Brain microvascular endothelial cell (primary cell): ENCODE data around the gene ARHGAP15.

ENCODE experiments used
- DNase-seq: peaks from one replicate; pipeline ENCODE4 v3.0.0-alpha.2; 2020
- H3K27ac ChIP-seq: fragments of 250-450 bp; sonication (Bioruptor Pico); 2 replicates; pipeline ENCODE4 v1.5.1; 2020; ENCODE audit warnings: mild to moderate bottlenecking, moderate library complexity
- H3K27me3 ChIP-seq: fragments of 250-450 bp; sonication (Bioruptor Pico); replicated peaks from 2 replicates; pipeline ENCODE4 v1.5.1; 2020; ENCODE audit warnings: mild to moderate bottlenecking
- H3K36me3 ChIP-seq: fragments of 250-450 bp; sonication (Bioruptor Pico); replicated peaks from 2 replicates; pipeline ENCODE4 v1.5.1; 2020; ENCODE audit warnings: mild to moderate bottlenecking
- H3K4me3 ChIP-seq: 2 replicates; pipeline ENCODE4 v1.5.1; 2011; ENCODE audit warnings: low read depth, mild to moderate bottlenecking, control low read depth, low read length, moderate library complexity
- CTCF ChIP-seq: IDR thresholded peaks from 2 replicates; pipeline ENCODE4 v1.5.1; 2011; ENCODE audit warnings: low read depth, mild to moderate bottlenecking, moderate library complexity, low read length, control low read depth, inconsistent platforms; ENCODE audit errors: missing control alignments
- in situ Hi-C: cut with HindIII; loops from 2 replicates; pipeline ENCODE4 v1.10.0; 2017; ENCODE audit warnings: low sequenced_read_pairs, low pct_ligation_motif_present

The ARHGAP15 gene

DNA sequence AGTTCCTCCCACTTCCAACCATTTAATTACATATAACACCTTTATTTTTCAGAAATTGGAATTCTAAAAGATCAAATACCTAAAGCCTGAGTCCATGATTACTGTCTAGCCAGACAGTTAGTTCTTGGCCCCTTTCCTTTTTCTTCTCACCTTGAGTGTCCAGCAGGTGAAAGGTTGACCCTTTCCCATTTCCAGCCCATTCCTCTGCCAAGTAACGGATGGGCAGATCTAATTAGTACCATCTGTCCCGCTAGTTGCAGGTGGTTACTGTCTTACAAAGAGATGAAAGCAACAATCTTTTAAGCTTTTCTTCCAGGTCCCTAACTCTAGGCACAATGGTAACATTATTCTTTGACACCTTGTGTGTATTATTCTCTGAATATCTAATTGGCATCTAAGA lies 506.7 kb downstream of the ARHGAP15 start:
- H3K27me3 ChIP-seq: no peaks in the 10 kb centered on the region

GRCh38 chr2:143640826-143641225 lies 511.6 kb downstream of the ARHGAP15 start:
- in situ Hi-C loops: no loop called here

More for the DNA sequence above, 506.7 kb downstream of the ARHGAP15 start:
- no peak for DNase-seq
- Histone ChIP-seq H3K36me3 (no peaks in the 10 kb centered on the region), H3K4me3 (no peak overlapping the region), H3K27ac (no peak overlapping the region)
- in situ Hi-C loops: no loop called here
- TF ChIP-seq CTCF: no peak

GRCh38 chr2:143645921-143646645 lies 516.9 kb downstream of the ARHGAP15 start:
- Histone ChIP-seq H3K27ac (no peak overlapping the region), H3K27me3 (no peaks in the 10 kb centered on the region), H3K4me3 (no peak overlapping the region), H3K36me3 (no peaks in the 10 kb centered on the region)
- no peak for TF ChIP-seq CTCF
- in situ Hi-C loops: no loop called here
- DNase-seq: no peak

More at GRCh38 chr2:143640826-143641225, 511.6 kb downstream of the ARHGAP15 start:
- H3K4me3 ChIP-seq: no peak overlapping the region
- no peak for DNase-seq
- no peaks in the 10 kb centered on the region for H3K36me3 ChIP-seq
- H3K27me3 ChIP-seq: no peaks in the 10 kb centered on the region
- TF ChIP-seq CTCF: no peak
- no peak overlapping the region for H3K27ac ChIP-seq

- no peaks in the 10 kb centered on the region for H3K27me3 ChIP-seq
- no peaks in the 10 kb centered on the region for H3K36me3 ChIP-seq
- in situ Hi-C loops: no loop called here
- no peak for DNase-seq
- no peak for TF ChIP-seq CTCF
- no peak overlapping the region for H3K27ac ChIP-seq
- H3K4me3 ChIP-seq: no peak overlapping the region
These were observed 520.1 kb downstream of the ARHGAP15 start for GRCh38 chr2:143649226-143649740.

DNA sequence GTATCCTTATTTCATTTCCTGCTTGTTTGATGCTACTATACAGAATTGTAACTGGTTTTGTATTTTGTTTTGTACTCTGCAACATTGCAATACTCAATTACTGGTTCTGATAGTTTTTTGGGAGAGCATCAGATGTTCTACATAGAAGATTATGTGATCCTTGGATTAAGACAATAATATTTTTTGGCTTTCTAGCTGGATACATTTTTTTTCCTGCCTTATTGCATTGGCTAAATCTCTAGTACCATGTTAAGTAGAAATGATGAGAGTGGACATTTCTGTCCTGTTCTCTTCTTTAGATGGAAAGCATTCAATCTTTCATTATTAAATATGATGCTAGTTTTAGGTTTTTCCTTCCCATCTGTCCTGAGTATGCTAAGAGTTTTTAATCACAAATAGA lies 523.5 kb downstream of the ARHGAP15 start:
- no peak for DNase-seq
- TF ChIP-seq CTCF: no peak
- H3K27me3 ChIP-seq: no peaks in the 10 kb centered on the region
- H3K27ac ChIP-seq: no peak overlapping the region
- no peak overlapping the region for H3K4me3 ChIP-seq
- no peaks in the 10 kb centered on the region for H3K36me3 ChIP-seq
- in situ Hi-C loops: no loop called here

DNA sequence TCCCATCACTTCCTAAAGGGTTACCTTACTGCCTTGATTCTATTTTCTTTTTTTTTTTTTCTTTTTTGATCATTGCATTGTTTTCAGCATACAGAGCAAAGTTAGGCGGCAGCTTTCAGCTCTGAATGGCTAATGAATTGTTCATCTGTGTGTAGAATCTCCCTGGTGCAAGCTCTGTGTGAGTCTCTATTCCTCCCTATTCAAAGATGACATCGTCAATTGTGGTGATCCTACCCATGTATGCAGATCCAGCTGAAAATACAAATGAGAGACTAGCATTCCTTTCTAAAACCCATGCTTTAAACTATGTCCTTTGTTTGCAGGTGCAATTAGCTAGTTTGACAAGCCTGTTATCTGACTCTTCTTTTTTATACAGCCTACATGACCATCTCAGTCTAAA lies 539.0 kb downstream of the ARHGAP15 start:
- H3K27me3 ChIP-seq: no peaks in the 10 kb centered on the region
- no peak for DNase-seq
- in situ Hi-C loops: no loop called here
- no peak overlapping the region for H3K4me3 ChIP-seq
- H3K27ac ChIP-seq: no peak overlapping the region
- no peaks in the 10 kb centered on the region for H3K36me3 ChIP-seq
- TF ChIP-seq CTCF: no peak
